ENCODE data around the gene WFIKKN1.

The WFIKKN1 gene

DNA sequence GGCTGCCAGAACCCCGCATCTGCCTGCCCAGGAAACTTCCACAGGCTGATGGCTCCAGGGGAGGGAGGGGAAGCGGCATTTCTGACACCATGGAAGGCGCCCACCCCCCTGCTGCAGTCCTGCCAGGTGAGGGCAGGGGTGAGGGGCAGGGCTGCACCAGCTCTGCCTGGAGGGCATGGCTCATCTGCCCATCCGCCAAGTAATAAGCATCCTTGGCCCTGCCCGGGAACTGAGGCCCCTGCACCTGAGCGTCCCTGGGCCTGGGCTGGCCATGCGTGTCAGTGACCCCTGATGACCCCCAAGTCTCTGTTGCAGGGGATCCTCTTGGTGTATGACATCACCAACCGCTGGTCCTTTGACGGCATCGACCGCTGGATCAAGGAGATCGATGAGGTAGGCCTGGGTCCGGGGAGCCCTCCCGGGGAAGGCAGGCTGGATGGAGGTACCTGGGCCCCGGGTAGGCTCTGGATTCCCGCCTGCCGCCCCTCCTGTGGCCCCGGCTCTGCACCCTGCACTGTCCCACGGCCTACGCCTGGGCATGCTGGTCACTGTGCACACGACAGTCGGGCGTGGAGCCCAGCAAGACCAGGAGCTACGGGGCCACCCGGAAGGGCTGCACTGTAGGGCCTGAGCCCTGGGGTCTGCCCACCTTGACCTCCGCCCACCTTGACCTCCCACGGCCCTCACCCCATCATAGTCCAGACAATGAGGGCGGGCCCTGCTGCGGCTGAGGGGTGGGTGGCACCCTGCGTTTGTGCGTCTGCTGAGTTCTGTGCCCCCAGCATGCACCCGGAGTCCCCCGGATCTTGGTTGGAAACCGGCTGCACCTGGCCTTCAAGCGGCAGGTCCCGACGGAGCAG lies 5.4 kb upstream of the WFIKKN1 start:
- no peak for DNase-seq (ENCODE audit: low read depth in 2 of 2)

DNA sequence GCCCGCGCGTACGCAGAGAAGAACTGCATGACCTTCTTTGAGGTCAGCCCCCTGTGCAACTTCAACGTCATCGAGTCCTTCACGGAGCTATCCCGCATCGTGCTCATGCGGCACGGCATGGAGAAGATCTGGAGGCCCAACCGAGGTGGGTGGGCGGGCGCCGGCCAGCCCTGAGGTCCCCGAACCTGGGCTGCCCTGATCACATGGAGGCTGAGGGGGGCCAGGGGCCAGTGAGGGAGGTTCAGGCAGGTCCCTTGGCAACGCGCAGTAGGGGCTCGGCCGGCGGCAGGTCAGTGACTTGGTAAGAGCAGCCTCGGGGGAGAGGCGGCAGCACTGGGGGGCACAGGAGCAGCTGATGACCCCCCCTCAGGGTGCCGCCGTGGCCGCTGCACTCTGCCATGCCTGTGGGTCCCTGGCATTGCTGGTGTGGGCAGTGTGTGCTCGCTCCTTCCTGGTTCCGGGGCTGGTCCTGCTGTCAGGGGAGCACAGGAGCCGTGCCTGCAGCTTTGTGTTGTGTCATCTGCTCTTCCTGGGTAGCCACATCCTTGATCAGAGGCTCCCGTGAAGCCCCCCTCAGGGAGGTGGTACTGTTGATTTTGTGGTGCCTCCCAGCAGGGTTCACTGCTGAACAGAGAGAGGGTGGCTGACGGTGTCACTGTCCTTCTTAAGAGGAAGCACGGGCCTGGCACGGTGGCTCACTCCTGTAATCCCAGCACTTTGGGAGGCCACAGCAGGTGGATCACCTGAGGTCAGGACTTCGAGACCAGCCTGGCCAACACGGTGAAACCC lies 4.6 kb upstream of the WFIKKN1 start:
- DNase-seq (ENCODE audit: low read depth in 2 of 2), result no peak

DNA sequence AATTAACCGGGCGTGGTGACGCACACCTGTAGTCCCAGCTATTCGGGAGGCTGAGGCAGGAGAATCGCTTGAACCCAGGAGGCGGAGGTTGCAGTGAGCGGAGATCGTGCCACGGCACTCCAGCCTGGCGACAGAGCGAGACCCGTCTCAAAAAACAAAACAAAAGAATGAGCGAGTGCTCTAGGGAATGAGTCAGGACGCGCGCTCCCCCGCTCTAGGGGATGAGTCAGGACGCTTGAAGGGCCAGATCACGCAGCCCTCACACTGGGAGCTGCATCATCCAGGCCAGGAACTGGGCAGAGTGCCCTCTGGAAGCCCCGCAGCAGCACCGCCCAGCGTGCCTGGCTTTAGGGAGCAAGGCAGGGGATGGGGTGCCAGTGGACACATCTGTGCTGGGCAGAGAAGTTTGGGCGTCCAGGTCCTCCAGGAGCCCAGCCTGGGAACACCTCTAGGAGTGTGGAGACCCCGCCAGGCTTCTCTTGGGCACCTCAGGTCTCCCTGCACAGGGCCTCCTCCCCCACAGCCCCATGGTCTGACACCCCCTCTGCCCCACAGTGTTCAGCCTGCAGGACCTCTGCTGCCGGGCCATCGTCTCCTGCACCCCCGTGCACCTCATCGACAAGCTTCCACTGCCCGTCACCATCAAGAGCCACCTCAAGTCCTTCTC lies 3.9 kb upstream of the WFIKKN1 start:
- DNase-seq (ENCODE audit: low read depth in 2 of 2), result no peak

DNA sequence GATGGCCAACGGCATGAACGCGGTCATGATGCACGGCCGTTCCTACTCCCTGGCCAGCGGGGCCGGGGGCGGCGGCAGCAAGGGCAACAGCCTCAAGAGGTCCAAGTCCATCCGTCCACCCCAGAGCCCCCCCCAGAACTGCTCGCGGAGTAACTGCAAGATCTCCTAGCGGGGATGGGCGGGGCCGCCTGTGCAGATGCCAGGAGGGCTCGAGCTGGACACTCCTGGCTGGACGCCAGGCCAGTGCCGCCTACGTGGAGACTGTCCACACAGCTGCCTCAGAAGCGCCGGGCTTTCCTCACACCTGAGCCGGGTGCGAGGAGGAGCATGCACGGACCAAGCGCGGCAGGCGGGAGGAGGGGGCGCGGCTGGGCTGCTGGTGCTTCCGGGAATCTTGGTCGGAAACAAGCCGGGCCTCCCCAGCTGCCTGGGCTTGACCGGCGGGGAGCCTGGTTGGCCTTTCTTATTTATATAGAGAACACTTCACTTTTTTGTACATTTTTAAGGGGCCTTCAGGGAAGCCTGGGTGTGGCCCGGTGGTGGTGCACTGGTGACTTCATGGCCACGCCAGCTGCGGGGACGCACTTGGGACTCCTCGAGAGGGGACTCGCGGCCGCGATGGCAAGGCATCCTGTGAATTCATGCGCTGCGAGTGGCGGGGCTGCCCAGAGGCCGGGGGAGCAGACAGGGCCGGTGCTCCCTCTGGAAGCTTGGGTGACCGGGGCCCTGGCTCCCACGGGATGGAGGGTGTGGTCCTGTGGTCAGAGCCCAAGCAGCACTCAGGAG lies 3.1 kb upstream of the WFIKKN1 start:
- no peak for DNase-seq (ENCODE audit: low read depth in 2 of 2)

DNA sequence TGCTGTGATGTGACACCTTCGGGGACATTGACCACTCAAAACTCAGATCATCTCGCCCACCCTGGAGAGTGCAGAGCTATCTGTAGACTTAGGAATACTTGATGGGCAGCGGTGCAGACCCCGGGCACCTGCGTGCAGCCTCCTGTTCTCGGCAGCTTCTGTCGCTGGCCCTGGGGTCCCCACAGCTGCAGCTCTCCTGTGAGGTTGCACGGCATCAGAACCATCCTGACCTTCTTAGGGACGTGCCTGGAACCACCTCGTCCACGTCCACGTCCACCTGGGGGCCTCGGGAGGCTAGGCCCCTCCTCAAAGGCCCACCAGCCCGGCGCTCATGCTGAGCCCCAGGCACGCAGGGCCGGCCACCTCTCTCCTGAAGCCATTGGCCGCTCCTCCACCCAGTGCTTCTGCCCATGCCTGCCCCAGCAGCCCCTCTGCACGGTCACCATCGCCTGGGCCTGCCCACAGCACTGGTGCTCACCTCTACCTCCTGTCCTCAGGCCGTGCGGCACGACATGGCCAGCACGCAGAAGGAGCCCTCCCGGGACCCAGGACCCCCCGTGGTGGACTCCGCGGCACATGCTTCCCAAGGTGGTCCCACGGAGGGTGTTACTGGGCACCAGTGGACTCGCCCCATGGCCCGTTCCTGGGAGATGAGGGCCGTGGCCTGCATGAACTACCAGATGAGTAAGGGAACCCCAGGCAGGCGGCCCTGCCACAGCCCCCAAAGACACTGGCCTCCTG lies 2.3 kb upstream of the WFIKKN1 start:
- no peak for DNase-seq (ENCODE audit: low read depth in 2 of 2)

DNA sequence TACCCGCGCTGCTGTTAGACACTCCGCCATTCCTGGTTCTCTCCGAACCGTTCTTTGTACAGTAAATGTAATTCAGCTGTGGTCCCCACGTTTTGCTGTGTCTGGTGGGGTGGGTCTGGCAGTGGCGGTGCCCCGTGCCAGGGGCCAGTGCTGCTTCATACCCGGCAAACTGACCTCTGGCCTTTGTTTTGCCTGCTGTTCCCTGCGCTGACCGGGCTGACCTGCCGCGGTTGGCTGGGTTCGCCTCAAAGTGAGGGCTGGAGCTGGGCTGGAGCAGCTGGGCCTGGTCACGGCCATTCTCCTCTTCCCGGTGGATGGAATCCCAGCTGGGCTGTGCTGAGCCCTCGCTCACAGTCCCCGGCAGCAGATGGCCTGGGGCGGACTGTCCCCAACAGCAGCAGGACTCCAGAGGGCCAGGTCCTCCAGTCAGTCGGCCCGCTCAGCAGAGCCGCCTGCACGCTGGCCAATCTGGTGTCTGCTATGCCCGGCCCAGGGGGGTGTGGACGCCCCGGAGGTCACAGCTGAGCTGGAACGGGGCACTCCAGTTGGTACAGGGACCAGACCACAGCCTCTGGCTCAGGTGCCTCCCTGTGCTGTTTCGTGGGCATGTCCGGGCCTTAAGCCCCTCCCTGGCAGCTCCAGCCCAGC lies 1.5 kb upstream of the WFIKKN1 start:
- DNase-seq (ENCODE audit: low read depth in 2 of 2), result no peak

DNA sequence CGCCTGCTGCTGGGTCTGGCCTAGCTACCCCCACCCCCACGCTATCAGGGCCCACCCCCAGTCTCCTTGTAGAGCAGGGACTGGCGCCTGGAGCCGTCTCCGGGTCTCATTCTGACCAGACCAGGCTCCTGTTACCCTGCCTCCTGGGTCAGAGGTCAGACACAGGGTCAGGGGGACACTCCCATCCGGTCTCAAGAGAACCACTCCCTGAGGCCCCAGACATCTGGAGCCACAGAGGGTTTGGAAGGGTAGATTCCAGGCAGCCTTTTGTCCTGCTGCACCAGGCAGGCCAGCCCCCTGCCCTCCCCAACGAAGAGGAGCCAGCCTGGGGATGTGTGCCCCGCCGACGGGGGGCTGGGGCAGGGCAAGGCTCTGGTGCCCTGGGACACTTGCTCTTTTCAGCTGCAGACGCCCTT lies 944 bp upstream of the WFIKKN1 start:
- DNase-seq (ENCODE audit: low read depth in 2 of 2), result no peak

DNA sequence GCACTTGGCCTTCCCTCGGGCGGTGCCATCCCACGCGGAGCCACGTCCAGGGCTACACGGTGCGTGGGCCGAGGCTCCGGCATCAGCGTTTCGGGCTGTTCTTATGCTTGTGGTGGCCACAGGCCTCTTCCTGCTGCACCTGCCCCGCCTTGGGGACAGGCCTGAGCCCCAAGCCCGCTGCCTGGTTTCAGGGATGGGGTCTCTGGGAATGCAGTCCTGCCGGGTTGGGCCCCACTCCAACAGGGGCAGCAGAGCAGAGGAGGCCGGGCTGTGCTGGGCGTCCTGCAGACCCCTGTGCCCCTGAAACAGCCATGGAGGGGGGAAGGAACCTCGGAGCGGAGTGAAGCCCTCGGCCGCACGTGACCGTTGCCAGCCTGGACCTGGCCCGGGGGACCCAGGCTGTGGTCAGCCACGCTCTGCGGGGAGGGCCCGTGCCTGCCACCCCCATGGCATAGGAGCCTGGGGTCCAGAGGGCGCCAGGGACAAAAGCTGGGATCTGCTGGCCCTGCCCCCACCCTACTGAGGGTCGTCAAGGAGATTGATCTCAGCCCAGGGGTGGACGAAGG lies 453 bp upstream of the WFIKKN1 start:
- DNase-seq (ENCODE audit: low read depth in 2 of 2), result no peak

DNA sequence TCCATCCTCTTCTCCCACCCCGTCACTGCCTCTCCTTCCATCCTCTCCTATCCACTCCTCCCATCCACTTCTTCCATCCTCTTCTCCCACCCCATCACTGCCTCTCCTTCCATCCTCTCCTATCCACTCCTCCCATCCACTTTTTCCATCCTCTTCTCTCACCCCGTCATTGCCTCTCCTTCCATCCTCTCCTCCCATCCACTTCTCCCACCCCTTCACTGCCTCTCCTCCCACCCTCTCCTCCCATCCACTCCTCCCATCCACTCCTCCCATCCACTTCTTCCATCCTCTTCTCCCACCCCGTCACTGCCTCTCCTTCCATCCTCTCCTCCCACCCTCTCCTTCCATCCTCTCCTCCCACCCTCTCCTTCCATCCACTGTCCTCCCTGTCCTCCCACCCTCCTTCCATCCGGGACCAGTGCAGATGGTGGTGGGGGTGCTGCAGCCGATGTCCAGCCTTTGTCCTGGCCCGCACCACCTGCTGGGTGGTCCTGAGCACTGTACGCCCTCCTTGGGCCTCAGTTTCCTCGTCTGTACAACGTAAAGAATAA lies 1.1 kb downstream of the WFIKKN1 start:
- DNase-seq (ENCODE audit: low read depth in 2 of 2), result no peak

DNA sequence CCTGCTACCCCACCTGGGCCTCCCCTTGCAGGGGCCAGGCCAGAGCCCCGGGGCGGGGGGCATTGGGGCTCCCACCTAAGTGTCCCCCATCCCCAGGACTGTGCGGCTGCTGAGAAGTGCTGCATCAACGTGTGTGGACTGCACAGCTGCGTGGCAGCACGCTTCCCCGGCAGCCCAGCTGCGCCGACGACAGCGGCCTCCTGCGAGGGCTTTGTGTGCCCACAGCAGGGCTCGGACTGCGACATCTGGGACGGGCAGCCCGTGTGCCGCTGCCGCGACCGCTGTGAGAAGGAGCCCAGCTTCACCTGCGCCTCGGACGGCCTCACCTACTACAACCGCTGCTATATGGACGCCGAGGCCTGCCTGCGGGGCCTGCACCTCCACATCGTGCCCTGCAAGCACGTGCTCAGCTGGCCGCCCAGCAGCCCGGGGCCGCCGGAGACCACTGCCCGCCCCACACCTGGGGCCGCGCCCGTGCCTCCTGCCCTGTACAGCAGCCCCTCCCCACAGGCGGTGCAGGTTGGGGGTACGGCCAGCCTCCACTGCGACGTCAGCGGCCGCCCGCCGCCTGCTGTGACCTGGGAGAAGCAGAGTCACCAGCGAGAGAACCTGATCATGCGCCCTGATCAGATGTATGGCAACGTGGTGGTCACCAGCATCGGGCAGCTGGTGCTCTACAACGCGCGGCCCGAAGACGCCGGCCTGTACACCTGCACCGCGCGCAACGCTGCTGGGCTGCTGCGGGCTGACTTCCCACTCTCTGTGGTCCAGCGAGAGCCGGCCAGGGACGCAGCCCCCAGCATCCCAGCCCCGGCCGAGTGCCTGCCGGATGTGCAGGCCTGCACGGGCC lies 1.9 kb downstream of the WFIKKN1 start:
- no peak for DNase-seq (ENCODE audit: low read depth in 2 of 2)

DNA sequence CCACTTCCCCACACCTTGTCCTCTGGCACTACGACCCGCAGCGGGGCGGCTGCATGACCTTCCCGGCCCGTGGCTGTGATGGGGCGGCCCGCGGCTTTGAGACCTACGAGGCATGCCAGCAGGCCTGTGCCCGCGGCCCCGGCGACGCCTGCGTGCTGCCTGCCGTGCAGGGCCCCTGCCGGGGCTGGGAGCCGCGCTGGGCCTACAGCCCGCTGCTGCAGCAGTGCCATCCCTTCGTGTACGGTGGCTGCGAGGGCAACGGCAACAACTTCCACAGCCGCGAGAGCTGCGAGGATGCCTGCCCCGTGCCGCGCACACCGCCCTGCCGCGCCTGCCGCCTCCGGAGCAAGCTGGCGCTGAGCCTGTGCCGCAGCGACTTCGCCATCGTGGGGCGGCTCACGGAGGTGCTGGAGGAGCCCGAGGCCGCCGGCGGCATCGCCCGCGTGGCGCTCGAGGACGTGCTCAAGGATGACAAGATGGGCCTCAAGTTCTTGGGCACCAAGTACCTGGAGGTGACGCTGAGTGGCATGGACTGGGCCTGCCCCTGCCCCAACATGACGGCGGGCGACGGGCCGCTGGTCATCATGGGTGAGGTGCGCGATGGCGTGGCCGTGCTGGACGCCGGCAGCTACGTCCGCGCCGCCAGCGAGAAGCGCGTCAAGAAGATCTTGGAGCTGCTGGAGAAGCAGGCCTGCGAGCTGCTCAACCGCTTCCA lies 2.7 kb downstream of the WFIKKN1 start:
- no peak for DNase-seq (ENCODE audit: low read depth in 2 of 2)

DNA sequence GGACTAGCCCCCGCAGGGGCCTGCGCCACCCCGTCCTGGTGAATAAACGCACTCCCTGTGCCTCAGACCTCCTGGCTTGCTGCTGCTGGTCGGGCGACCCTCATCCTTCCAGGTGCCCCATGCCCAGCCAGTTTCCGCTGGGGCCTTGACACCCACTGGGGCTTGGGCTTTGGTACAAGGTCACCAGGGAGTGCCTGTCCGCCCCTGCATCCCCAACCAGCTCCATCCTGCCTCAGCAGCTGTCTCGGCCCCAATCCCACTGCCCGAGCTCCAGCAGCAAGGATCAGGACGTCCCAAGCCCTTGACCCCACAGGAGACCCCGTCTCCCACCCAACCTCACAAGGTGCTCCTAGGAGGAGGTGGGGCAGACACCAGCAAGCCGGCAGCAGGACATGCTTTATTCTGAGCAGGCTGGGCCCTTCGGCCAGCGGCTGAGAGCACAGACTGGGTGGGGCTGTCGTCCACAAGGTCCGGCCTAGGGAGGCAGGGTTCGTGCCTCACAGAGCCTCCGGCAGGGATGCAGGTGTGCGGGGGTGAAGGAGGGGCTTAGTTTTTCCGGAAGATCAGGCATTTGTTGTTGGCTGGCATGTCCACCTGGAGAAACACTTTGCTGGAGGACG lies 3.4 kb downstream of the WFIKKN1 start:
- no peak for DNase-seq (ENCODE audit: low read depth in 2 of 2)

DNA sequence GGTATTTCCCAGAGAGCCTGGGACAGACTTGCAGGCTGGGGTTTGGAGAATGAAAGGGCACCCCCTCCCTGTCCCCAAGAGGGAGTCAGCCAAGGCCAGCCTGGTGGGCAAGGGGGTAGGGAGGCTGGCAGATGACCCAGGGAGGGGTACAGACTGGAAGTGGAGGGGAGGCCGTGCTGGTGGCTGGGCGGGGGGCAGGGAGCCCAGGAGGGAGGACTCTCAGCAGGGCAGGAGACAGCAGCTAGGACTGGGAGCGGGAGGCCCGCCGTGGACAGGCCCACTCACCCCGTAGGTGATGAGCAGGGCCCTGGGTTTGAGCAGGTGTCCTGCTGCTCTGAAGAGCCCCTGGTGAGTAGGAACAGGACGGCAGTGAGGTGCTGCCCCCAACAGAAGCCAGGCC lies 4.2 kb downstream of the WFIKKN1 start:
- no peak for DNase-seq (ENCODE audit: low read depth in 2 of 2)

DNA sequence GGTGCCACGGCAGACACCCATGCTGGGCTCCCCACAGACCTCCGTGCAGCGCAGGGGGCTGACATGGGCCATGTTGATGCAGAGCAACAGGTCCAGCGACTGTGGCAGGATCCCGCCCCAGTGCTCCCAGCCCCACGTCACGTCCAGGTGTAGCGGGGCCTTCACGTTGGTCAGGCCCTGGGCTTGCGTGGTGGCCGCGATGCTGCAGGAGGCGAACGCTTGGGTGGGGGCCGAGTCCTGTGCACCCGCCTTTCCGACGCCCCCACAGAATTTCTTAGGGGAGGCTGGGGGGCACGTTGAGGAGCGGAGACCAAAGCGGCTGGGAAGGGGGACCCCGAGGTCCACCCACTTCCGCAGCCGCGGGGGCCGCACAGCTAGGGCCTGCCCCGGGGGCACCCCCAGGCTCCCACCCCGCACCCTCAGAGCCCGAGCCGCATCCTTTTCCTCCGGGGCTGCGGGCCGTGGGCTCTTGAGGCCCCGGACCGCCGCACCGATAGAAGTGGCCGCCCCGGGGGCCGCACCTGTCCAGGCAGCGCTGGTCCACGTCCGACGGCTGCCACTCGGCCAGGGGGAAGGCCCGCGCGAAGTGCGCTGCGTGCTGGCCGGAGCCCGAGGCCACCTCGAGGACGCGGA lies 4.9 kb downstream of the WFIKKN1 start:
- DNase-seq (ENCODE audit: low read depth in 2 of 2), result no peak

DNA sequence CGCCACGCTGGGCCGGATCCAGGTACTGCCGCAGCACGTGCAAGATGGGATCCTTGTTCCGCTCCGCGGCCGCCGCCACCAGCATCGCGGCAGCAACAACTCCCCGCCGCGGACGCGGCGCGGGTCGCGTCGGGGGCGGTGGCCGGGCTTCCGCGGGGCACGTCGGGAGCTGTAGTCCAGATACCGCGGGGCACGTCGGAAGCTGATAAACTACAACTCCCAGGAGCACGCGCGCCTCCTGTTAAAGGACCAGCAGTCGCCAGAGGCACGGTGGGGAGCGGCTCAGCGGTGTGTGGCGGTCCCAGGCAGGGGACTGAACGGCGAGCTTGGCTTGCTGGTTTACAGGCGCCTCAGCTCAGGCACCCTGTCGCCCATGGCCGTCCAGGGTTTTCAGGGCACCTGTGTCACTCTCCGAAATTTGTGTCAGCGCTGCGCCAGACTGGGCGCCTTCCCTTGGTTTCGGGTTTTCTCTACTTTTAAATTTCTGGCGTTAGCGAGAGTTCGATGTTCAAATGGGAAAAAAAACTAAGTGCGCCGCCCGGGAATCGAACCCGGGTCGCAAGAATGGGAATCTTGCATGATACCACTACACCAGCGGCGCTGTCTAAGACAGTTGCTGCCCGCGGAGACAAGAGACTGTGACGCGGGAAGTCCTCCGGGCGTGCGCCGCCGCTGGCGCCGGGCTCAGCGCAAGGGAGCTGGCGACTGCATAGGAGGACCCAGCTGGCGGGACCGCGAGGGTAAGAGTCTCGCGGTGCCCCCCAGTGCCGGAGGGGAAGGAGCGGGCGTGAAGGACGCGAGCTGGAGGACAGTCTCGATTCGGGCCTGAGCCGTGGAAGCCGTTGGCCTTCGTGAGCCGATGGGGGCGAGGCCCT lies 5.7 kb downstream of the WFIKKN1 start, which contains the start of gene METTL26:
Gene METTL26 (minus strand): TSS at position 100 of the 875 bp plus-strand sequence. CDS start 15 bp downstream, at position 85.
- DNase-seq (ENCODE audit: low read depth in 2 of 2), result peak; percentile 80 to 87

Measured in stimulated activated CD8-positive, alpha-beta memory T cell treated with anti-CD3 and anti-CD28 coated beads, Interleukin-7, amount 100 ng/mL, for 1 hour (primary cell).